ENCODE results near the gene CNOT3. TPM values are rescaled to one million over a fixed set of nuclear protein-coding genes. Genes with fewer than 3 reads are reported as not detected.

CNOT3 gene
- total RNA-seq, 1 experiment from 2014 or later = 87.4 TPM

DNA sequence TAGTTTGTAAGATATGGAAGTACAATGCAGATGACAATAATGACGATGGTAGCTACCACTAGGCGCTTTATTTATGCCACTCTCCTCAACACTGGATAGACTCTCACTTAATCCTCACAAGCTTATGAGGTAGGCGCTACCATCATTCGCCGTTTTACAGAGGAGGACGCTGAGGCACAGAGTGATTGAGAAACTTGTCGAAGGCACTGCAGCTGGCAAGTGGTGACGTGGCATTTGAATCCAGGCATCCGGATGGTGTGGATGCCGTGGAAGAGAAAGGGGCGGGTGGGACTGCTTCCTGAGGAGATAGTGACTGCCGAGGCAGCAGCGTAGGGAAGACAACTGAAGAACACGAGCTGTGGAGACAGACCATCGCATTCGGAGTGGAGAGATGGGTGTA lies 61.8 kb downstream of the CNOT3 start:
- TF ChIP-seq, protein P1, sequence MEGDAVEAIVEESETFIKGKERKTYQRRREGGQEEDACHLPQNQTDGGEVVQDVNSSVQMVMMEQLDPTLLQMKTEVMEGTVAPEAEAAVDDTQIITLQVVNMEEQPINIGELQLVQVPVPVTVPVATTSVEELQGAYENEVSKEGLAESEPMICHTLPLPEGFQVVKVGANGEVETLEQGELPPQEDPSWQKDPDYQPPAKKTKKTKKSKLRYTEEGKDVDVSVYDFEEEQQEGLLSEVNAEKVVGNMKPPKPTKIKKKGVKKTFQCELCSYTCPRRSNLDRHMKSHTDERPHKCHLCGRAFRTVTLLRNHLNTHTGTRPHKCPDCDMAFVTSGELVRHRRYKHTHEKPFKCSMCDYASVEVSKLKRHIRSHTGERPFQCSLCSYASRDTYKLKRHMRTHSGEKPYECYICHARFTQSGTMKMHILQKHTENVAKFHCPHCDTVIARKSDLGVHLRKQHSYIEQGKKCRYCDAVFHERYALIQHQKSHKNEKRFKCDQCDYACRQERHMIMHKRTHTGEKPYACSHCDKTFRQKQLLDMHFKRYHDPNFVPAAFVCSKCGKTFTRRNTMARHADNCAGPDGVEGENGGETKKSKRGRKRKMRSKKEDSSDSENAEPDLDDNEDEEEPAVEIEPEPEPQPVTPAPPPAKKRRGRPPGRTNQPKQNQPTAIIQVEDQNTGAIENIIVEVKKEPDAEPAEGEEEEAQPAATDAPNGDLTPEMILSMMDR (IDR thresholded peaks at IDR 0.05; ENCODE audit: unreplicated experiment) = no peak
- peaks cover 29% of the 10 kb centered on the region for H3K4me1 Mint-ChIP-seq (ENCODE audit: low read depth, unreplicated experiment)
- DNase-seq = no peak
- H3K4me3 Mint-ChIP-seq (ENCODE audit: low read depth, unreplicated experiment) = peak overlapping the region; percentile 75
- peaks cover 76% of the 10 kb centered on the region for H3K36me3 Mint-ChIP-seq (ENCODE audit: insufficient read depth, unreplicated experiment)
- no TSS peak for BruUV-seq (replicated peaks)
- H3K9me3 Mint-ChIP-seq (ENCODE audit: low read depth, unreplicated experiment) = no peaks in the 10 kb centered on the region
- intact Hi-C loops (cut with micrococcal nuclease; ENCODE audit: unreplicated experiment) = no loop called here
- no peaks in the 10 kb centered on the region for H3K27me3 Mint-ChIP-seq (ENCODE audit: unreplicated experiment)
- CTCF ChIA-PET = interaction anchor here (0.7 to 3.8 kb wide), 5 partner anchors 10 to 100 kb away, joined by 3 to 15 read pairs (median 6); partner anchors contain the start of genes MBOAT7 and TMC4
- peak overlapping the region; percentile 97 for H3K27ac Mint-ChIP-seq (ENCODE audit: unreplicated experiment)

DNA sequence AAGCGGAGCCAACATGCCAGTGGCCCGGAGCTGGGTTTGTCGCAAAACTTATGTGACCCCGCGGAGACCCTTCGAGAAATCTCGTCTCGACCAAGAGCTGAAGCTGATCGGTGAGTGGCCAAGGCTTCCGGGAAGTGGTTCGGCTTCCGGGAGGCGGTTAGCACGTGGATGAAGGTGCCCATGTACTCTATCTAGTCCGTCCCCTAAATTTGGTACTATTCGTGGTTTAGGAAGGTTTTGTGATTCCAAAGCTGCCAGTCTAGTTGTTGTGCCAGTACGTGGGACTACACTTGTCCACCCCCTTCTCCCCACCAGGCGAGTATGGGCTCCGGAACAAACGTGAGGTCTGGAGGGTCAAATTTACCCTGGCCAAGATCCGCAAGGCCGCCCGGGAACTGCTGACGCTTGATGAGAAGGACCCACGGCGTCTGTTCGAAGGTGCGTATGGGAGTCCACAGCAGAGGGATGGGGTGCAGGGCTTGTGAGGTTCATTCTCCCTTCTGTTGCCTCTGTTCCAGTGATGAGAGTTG lies 63.7 kb downstream of the CNOT3 start:
- intact Hi-C loops (cut with micrococcal nuclease; ENCODE audit: unreplicated experiment) = loop anchor here (1.0 kb wide), 1 partner anchor 9 kb away; no protein-coding TSS in a partner anchor
- peaks cover 80% of the 10 kb centered on the region for H3K36me3 Mint-ChIP-seq (ENCODE audit: insufficient read depth, unreplicated experiment)
- CTCF ChIA-PET = interaction anchor here (0.6 to 3.8 kb wide), 4 partner anchors 9 to 1915 kb away, joined by 4 to 15 read pairs (median 10); partner anchors contain the start of genes MBOAT7 and TMC4

DNA sequence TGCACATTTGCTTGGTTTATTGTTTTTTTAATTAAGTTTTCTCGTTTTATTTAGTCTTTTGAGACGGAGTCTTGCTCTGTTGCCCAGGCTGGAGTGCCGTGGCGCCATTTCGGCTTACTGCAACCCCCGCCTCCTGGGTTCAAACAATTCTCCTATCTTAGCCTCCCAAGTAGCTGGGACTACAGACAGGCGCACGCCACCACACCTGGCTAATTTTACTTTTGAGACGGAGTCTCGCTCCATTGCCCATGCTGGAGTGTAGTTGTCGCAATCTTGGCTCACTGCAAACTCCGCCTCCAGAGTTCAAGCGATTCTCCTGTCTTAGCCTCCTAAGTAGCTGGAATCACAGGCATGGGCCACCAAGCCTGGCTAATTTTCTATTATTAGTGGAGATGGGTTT lies 64.4 kb downstream of the CNOT3 start:
- intact Hi-C loops (cut with micrococcal nuclease; ENCODE audit: unreplicated experiment) = loop anchor here (1.0 kb wide), 1 partner anchor 8 kb away; no protein-coding TSS in a partner anchor
- H3K27me3 Mint-ChIP-seq (ENCODE audit: unreplicated experiment) = no peaks in the 10 kb centered on the region
- H3K27ac Mint-ChIP-seq (ENCODE audit: unreplicated experiment) = peak overlapping the region; percentile 97
- CTCF ChIA-PET = interaction anchor here (3.8 kb wide), 1 partner anchor 8 kb away, joined by 14 read pairs; no protein-coding TSS in a partner anchor
- no peaks in the 10 kb centered on the region for H3K9me3 Mint-ChIP-seq (ENCODE audit: low read depth, unreplicated experiment)
- no peak for DNase-seq
- peaks cover 40% of the 10 kb centered on the region for H3K4me1 Mint-ChIP-seq (ENCODE audit: low read depth, unreplicated experiment)
- BruUV-seq (replicated peaks) = no TSS peak
- H3K4me3 Mint-ChIP-seq (ENCODE audit: low read depth, unreplicated experiment) = peak overlapping the region; percentile 75
- peaks cover 86% of the 10 kb centered on the region for H3K36me3 Mint-ChIP-seq (ENCODE audit: insufficient read depth, unreplicated experiment)
- TF ChIP-seq, protein P1 (IDR thresholded peaks at IDR 0.05; ENCODE audit: unreplicated experiment) = no peak

More for the DNA sequence above, 63.7 kb downstream of the CNOT3 start:
- Mint-ChIP-seq H3K27me3 (ENCODE audit: unreplicated experiment) (no peaks in the 10 kb centered on the region), H3K4me1 (ENCODE audit: low read depth, unreplicated experiment) (peaks cover 40% of the 10 kb centered on the region), H3K9me3 (ENCODE audit: low read depth, unreplicated experiment) (no peaks in the 10 kb centered on the region), H3K4me3 (ENCODE audit: low read depth, unreplicated experiment) (peak overlapping the region; percentile 75), H3K27ac (ENCODE audit: unreplicated experiment) (peak overlapping the region; percentile 97)
- TF ChIP-seq, protein P1 (IDR thresholded peaks at IDR 0.05; ENCODE audit: unreplicated experiment) = no peak
- no peak for DNase-seq
- BruUV-seq (replicated peaks) = TSS peak; percentile 54

DNA sequence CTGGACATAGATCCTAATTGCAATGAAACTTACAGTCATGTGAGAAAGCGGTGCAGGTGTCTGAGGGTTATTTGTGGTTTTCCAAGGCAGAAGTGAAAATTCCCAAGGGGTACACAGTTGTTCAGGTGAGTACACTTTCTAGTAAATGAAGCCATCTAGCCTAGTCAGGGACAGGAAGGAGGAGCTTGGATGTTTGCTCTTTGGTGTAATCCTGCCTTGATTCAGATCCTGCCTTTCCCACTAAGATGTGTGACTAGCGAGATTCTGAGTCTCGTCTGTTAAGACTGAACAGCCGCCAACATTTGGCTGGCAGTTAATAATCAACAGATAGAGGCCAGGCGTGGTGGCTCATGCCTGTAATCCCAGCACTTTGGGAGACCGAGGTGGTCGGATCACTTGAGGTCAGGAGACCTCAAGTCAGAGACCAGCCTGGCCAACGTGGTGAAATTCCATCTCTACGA lies 65.6 kb downstream of the CNOT3 start:
- Mint-ChIP-seq H3K27me3 (ENCODE audit: unreplicated experiment) (no peaks in the 10 kb centered on the region), H3K27ac (ENCODE audit: unreplicated experiment) (peak overlapping the region; percentile 66), H3K4me1 (ENCODE audit: low read depth, unreplicated experiment) (peaks cover 52% of the 10 kb centered on the region), H3K4me3 (ENCODE audit: low read depth, unreplicated experiment) (peak overlapping the region; percentile 75), H3K9me3 (ENCODE audit: low read depth, unreplicated experiment) (no peaks in the 10 kb centered on the region), H3K36me3 (ENCODE audit: insufficient read depth, unreplicated experiment) (peaks cover 93% of the 10 kb centered on the region)
- CTCF ChIA-PET = no interaction called here
- TF ChIP-seq, protein P1 (IDR thresholded peaks at IDR 0.05; ENCODE audit: unreplicated experiment) = no peak
- DNase-seq = peak; percentile 51
- intact Hi-C loops (cut with micrococcal nuclease; ENCODE audit: unreplicated experiment) = no loop called here
- BruUV-seq (replicated peaks) = no TSS peak

All from Calu3 (cell line).